CD4-positive, alpha-beta T cell treated with Interleukin-17A for 4 hours (primary cell): Measurements from ENCODE around the gene NT5C3B.
"Not testable (repeated sequence)": the region's sequence is repeated elsewhere in the genome, so short reads cannot be mapped to it uniquely, and the experiment has no call there.

Experiments used
- DNase-seq: peaks from one replicate; pipeline ENCODE4 v3.0.0-alpha.2; 2020; ENCODE audit warnings: mixed read lengths

Gene NT5C3B

GRCh38 chr17:41781404-41782110 is 54.5 kb downstream of the NT5C3B start:
- DNase-seq: no peak

DNA sequence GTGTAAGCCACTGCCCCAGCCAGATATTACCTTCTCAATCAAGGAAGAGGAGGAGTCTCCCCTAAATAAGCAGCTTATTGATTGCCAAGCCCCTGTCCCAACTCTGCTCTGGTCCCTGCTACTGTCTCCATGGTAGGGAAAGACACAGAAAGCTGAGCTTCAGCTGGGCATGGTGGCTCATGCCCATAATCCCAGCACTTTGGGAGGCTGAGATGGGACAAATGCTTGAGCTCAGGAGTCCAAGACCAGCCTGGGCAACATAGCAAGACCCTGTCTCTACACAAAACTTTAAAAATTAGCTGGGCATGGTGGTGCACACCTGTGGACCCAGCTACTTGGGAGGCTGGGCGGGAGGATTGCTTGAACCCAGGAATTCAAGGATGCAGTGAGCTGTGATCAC is 56.1 kb downstream of the NT5C3B start:
- DNase-seq: no peak

DNA sequence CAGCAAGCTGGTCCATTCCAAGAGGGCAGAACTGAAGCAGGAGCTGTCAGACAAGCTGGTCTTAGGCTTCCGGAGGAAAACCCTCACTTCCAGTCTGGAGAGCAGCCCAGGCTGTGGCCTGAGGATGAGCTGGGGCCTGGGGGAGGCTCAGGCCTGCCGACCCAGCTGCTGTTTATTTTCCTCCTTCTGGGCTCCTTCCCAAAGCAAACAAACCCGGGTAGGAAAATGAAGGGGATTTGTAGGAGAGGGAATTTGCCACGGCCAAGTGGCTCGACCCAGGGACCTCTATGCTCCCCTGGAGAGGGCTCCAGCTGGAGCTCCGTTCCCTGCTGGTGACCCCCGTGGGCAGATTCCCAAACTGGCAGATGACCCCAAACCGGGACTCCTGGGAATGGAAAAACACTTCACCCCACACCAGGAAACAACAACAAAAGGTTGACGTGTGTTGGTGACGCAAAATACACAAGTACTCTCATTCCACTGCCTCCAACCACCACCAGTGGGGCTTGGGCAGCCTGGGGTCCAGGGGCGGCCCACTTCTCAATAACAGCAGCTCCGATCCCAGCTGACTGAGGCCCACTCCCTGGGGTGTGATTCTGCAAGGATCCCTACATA is 58.4 kb downstream of the NT5C3B start:
- no peak for DNase-seq

DNA sequence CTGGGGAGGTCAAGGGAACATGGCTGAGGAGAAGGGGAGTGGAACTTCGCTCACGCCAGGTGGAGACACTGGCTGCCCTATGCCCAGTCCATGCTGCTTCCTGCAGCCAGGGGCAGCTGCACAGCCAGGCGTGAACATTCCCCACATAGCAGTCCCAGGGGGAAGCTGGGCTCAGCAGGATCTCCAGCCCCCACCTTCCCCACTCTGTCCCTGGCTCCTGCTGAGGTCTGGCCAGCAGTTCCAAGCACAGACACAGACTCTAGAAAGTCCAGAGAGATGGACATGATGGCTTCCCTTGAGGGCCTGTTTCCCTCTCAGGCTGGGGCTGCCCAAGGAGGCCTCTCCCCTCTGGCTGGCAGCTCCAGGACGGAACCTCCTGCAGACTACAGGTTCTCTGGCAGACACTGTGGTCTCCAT is 58.9 kb downstream of the NT5C3B start:
- DNase-seq: no peak

GRCh38 chr17:41776262-41776900 is 59.7 kb downstream of the NT5C3B start:
- DNase-seq: not testable (repeated sequence)

DNA sequence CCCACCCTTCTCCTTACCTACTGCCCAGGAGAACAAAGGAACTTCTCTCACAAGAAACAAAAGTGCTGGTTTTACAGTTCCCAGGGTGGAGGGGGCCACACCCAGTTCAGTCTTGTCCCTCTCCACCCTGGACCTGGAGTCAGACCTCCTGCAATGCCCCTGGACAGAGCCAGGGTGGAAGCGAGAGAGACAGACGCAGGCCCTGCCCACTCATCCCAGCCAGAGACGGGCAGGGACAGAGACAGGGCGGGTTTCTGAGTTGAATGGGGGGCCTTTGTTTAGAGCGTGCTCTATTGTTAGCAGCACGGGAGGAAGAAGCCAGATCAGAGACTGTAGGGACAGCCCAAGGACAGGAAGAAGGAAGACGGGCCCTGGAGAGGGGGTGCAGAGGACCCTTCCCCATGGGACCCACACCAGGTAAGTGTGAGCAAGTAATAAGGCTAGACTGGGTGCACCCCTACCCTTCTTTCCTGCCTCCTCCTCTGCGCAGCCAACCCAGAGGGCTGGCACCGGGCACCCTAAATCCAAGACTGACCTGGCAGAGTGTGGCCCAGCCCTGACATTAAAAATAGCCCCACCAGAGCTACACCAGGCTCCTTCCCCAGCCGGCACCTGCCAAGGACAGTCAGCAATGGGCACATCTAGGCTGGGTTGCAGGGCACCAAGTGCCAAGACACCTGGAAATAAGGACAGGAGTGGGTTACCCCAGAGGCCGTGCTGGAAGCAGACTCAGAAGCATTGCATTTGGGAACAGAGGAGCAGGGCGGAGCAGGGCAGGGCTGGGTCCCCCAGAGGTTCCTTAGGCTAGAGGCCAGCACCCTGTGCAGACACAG is 60.4 kb downstream of the NT5C3B start:
- DNase-seq: no peak
